OCI-LY7 (cell line): ENCODE results near the gene NFIX. TPM values are rescaled to one million over a fixed set of nuclear protein-coding genes. Genes with fewer than 3 reads are reported as not detected.

ENCODE experiments used
- BruUV-seq: library from RNA; stranded (reverse); fragments of 400-500 nt; replicated peaks from 2 replicates; lab custom pipeline; 2021; lab: Mats Ljungman, UMichigan
- CTCF ChIA-PET: fragments of 300-600 bp; sonication (Branson Sonifier 250); formaldehyde crosslinking; loops from one replicate; lab custom pipeline; 2022; ENCODE audit warnings: antibody characterized with exemption; ENCODE audit not compliant: unreplicated experiment; lab: Charles Lee
- POLR2A ChIA-PET: fragments of 300-600 bp; sonication (Branson Sonifier 250); formaldehyde crosslinking; loops from one replicate; lab custom pipeline; 2022; ENCODE audit warnings: antibody characterized with exemption; lab: Charles Lee
- DNase-seq: peaks from one replicate; pipeline ENCODE4 v3.0.0-alpha.2; 2015; ENCODE audit warnings: low spot score
- H2AFZ ChIP-seq: fragments of 200-600 bp; sonication (generic), shearing (Covaris generic); 2 replicates; pipeline ENCODE4 v1.6.1; 2014; ENCODE audit warnings: mild to moderate bottlenecking, antibody characterized with exemption, low read length, moderate library complexity
- H3K27ac ChIP-seq: fragments of 200-600 bp; sonication (generic); 2 replicates; pipeline ENCODE4 v1.5.1; 2014; ENCODE audit warnings: mixed run types, low read depth, mild to moderate bottlenecking, moderate library complexity, low read length, inconsistent platforms; ENCODE audit not compliant: poor library complexity, severe bottlenecking
- H3K36me3 ChIP-seq: fragments of 200-600 bp; sonication (generic); 2 replicates; pipeline ENCODE4 v1.6.1; 2014; ENCODE audit warnings: mild to moderate bottlenecking, antibody characterized with exemption, low read length, moderate library complexity, mixed read lengths; ENCODE audit not compliant: insufficient read depth
- H3K4me1 ChIP-seq: fragments of 200-600 bp; sonication (generic); 2 replicates; pipeline ENCODE4 v1.5.1; 2014; ENCODE audit warnings: mild to moderate bottlenecking, low read length; ENCODE audit not compliant: insufficient read depth, poor library complexity, severe bottlenecking
- H3K4me2 ChIP-seq: fragments of 200-600 bp; sonication (generic); 2 replicates; pipeline ENCODE4 v1.6.1; 2014; ENCODE audit warnings: mild to moderate bottlenecking, low read length
- H3K4me3 ChIP-seq: fragments of 200-600 bp; sonication (generic); 2 replicates; pipeline ENCODE4 v1.5.1; 2014; ENCODE audit warnings: mild to moderate bottlenecking, low read depth, low read length; ENCODE audit not compliant: poor library complexity, severe bottlenecking
- H3K79me2 ChIP-seq: fragments of 200-600 bp; sonication (generic); 2 replicates; pipeline ENCODE4 v1.6.1; 2016; ENCODE audit warnings: low read depth, mild to moderate bottlenecking, low read length, moderate library complexity, mixed read lengths; ENCODE audit not compliant: insufficient read depth
- H3K9me2 ChIP-seq: fragments of 200-600 bp; sonication (generic); 2 replicates; pipeline ENCODE4 v1.6.1; 2016; ENCODE audit warnings: mild to moderate bottlenecking, low read length, mixed read lengths; ENCODE audit not compliant: insufficient read depth
- H3K9me3 ChIP-seq: fragments of 200-600 bp; sonication (generic); 2 replicates; pipeline ENCODE4 v1.6.1; 2014; ENCODE audit warnings: mild to moderate bottlenecking, mixed run types, low read length, mixed read lengths
- H4K20me1 ChIP-seq: fragments of 200-600 bp; sonication (generic); 2 replicates; pipeline ENCODE4 v1.6.1; 2014; ENCODE audit warnings: mild to moderate bottlenecking, antibody characterized with exemption, low read length, moderate library complexity, mixed read lengths; ENCODE audit not compliant: insufficient read depth
- EZH2phosphoT487 ChIP-seq: fragments of 200-600 bp; sonication (generic); IDR thresholded peaks from 2 replicates; pipeline ENCODE4 v1.6.1; 2018; ENCODE audit warnings: low read depth, borderline replicate concordance, mild to moderate bottlenecking, mixed run types, antibody characterized with exemption, low read length, moderate library complexity, mixed read lengths
- intact Hi-C: fragments of 100-400 bp; cut with micrococcal nuclease; formaldehyde crosslinking; loops from one replicate; pipeline ENCODE4 v1.10.0; 2022; ENCODE audit not compliant: unreplicated experiment
- total RNA-seq, 2 experiments: library from RNA; depleted of rRNA in 1 of 2; stranded (reverse); fragments of >200 nt in 1 of 2; shearing (Covaris generic) in 1 of 2; gene quantifications; 2 replicates each; pipeline ENCODE4 v1.2.3, GENCODE V29; 2014 to 2022
- TF ChIP-seq, protein P1 (sequence below): fragments of 200-600 bp; sonication (generic); conservative IDR thresholded peaks from 2 replicates; pipeline ENCODE4 v1.5.1; 2014; ENCODE audit warnings: mild to moderate bottlenecking, antibody characterized with exemption, low read length, moderate library complexity, mixed read lengths

The NFIX gene
- total RNA-seq, 2 experiments from 2014 or later, result 0.16 to 0.72 TPM

DNA sequence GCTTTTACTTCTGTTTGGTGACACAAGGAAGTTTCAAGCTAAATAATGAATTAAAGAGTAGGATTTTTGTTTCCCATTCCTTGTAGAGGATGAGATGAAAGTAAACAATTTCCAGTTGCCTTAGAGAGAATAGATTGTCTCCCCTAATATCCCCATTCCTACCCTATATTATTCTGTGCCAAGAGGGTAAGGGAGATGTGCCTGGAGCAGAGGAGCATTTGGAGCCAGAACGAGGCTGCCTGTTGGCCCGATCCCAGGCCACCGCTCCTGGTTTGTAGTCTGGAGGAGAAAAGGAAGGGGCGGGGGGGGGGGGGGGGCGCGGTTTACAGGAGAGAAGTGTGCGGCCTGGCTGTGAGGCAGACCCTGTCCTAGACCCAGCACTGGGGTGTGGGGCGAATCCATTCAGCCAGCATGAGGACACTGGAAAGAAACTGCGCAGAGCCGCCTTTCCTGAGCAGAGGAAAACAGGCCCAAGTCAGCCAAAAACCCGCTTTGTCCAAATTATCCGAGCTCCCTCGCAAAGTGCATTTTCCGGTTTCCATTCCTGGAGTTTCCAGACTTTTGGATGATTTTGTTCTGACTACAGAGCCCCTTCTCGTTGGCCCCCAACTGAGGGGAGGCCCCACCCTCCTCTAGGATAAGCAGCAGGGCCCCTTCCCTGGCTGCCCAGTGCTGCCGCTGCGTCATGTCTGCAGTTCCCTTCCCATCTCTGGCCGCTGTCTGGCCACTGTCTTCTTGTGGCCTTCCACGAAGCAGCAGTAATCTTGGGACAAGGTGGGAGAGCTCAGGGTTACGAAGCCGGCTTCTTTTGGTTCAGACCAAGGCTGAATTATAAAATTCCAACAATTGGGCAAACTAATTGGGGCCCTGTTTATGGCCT is 23.0 kb downstream of the NFIX start:
- CTCF ChIA-PET, result no interaction called here
- H2AFZ ChIP-seq, result no peak overlapping the region
- H3K36me3 ChIP-seq, result no peaks in the 10 kb centered on the region
- no peak overlapping the region for H3K27ac ChIP-seq
- POLR2A ChIA-PET, result interaction anchor here (1.1 kb wide), 1 partner anchor 24 kb away, joined by 3 read pairs; no protein-coding TSS in a partner anchor
- intact Hi-C loops, result no loop called here
- TF ChIP-seq, protein P1, sequence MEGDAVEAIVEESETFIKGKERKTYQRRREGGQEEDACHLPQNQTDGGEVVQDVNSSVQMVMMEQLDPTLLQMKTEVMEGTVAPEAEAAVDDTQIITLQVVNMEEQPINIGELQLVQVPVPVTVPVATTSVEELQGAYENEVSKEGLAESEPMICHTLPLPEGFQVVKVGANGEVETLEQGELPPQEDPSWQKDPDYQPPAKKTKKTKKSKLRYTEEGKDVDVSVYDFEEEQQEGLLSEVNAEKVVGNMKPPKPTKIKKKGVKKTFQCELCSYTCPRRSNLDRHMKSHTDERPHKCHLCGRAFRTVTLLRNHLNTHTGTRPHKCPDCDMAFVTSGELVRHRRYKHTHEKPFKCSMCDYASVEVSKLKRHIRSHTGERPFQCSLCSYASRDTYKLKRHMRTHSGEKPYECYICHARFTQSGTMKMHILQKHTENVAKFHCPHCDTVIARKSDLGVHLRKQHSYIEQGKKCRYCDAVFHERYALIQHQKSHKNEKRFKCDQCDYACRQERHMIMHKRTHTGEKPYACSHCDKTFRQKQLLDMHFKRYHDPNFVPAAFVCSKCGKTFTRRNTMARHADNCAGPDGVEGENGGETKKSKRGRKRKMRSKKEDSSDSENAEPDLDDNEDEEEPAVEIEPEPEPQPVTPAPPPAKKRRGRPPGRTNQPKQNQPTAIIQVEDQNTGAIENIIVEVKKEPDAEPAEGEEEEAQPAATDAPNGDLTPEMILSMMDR, result no peak
- TF ChIP-seq EZH2phosphoT487, result no peak
- no TSS peak for BruUV-seq
- no peaks in the 10 kb centered on the region for H3K9me3 ChIP-seq
- no peak overlapping the region for H3K4me2 ChIP-seq
- H3K4me1 ChIP-seq, result no peaks in the 10 kb centered on the region
- H3K9me2 ChIP-seq, result no peaks in the 10 kb centered on the region
- no peaks in the 10 kb centered on the region for H3K79me2 ChIP-seq
- no peaks in the 10 kb centered on the region; the same call in 1 of the 2 replicates for H4K20me1 ChIP-seq
- DNase-seq, result no peak
- H3K4me3 ChIP-seq, result no peak overlapping the region

DNA sequence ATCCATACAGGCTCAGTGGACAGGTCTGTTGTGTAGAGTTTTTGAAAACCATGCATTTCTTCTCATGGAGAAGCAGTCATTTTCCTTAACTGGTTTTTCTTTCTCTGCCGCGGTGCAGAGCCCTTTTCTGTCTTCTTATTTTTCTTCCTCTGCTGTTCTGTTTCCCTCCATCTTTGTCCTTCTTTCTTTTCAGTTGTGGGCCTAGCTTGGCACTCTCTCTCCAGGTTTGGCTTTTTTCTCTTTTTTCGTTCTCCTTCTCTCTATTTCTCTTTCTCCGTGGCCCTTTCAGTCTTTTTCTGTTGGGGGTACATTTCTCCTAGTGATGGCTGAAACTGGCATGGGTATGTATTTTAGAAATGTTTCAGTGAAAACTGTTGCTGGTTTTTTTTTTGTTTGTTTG is 24.1 kb downstream of the NFIX start:
- H3K79me2 ChIP-seq, result no peaks in the 10 kb centered on the region
- intact Hi-C loops, result no loop called here
- no peaks in the 10 kb centered on the region; the same call in 1 of the 2 replicates for H4K20me1 ChIP-seq
- H3K36me3 ChIP-seq, result no peaks in the 10 kb centered on the region
- CTCF ChIA-PET, result no interaction called here
- TF ChIP-seq EZH2phosphoT487, result no peak
- TF ChIP-seq, protein P1, result no peak
- H3K9me2 ChIP-seq, result no peaks in the 10 kb centered on the region
- no peak overlapping the region for H3K4me3 ChIP-seq
- no peak overlapping the region for H3K27ac ChIP-seq
- POLR2A ChIA-PET, result no interaction called here
- H3K9me3 ChIP-seq, result no peaks in the 10 kb centered on the region
- no TSS peak for BruUV-seq
- no peak overlapping the region for H3K4me2 ChIP-seq
- no peaks in the 10 kb centered on the region for H3K4me1 ChIP-seq
- H2AFZ ChIP-seq, result no peak overlapping the region
- no peak for DNase-seq

DNA sequence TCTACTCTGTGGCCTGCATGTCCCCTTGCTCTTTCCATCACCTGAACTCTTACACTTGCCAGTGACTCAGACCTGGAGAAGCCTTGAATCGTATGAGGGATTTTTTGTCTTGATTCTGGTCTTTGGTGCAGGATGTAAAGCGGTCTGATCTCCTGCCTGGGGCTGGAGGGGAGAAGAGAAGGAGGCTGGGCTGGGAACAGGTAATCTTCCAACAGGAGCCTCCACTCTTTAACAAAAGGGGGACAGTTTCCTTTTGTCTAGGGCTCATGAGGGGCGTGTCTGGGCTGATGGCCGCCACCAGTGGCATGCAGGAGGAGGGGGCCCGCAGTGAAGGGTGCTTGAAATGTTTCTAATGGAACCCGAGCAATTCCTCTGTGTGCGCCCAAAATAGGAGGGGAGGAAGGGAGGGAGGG is 24.7 kb downstream of the NFIX start:
- Histone ChIP-seq H3K4me2 (no peak overlapping the region), H3K4me1 (no peaks in the 10 kb centered on the region), H3K4me3 (no peak overlapping the region), H3K79me2 (no peaks in the 10 kb centered on the region), H3K36me3 (no peaks in the 10 kb centered on the region), H3K9me2 (no peaks in the 10 kb centered on the region), H3K27ac (no peak overlapping the region), H3K9me3 (no peaks in the 10 kb centered on the region), H4K20me1 (no peaks in the 10 kb centered on the region; the same call in 1 of the 2 replicates), H2AFZ (no peak overlapping the region)
- DNase-seq, result no peak
- no TSS peak for BruUV-seq
- POLR2A ChIA-PET, result no interaction called here
- CTCF ChIA-PET, result no interaction called here
- TF ChIP-seq, protein P1, result no peak
- no peak for TF ChIP-seq EZH2phosphoT487
- intact Hi-C loops, result no loop called here
